HL-60 (cell line): ENCODE measurements around the gene FTO.

Experiments used
- GABPA ChIP-seq: IDR thresholded peaks from 2 replicates; pipeline ENCODE4 v1.6.1; 2012; ENCODE audit warnings: low read depth
- TF ChIP-seq, protein P1 (sequence below): IDR thresholded peaks from one replicate; pipeline ENCODE4 v1.5.1; 2011; ENCODE audit warnings: low read length, control low read depth, inconsistent platforms; ENCODE audit not compliant: insufficient read depth
- TF ChIP-seq, protein P2 (sequence below): IDR thresholded peaks from 2 replicates; pipeline ENCODE4 v1.6.1; 2012; ENCODE audit warnings: low read depth; ENCODE audit not compliant: insufficient replicate concordance

DNA sequence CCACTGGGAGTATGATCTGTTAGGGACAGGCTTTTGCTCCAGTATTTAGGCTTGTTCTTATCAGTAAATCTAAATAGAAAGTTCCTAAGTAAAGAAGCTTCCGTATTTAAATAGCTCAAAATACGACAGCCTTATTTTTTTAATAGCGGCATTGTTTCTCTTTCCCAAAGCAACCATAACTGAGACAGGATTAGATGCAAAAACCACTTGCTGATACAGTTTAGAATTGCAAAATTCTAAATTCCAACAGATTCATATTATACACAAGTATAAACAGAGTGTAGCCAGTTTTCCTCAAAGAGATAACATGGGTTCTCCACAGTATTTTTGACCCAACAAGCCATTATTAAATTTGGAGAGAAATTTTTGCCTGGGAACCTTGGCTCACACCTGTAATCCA, 276.7 kb downstream of the FTO start:
- TF ChIP-seq, protein P1, sequence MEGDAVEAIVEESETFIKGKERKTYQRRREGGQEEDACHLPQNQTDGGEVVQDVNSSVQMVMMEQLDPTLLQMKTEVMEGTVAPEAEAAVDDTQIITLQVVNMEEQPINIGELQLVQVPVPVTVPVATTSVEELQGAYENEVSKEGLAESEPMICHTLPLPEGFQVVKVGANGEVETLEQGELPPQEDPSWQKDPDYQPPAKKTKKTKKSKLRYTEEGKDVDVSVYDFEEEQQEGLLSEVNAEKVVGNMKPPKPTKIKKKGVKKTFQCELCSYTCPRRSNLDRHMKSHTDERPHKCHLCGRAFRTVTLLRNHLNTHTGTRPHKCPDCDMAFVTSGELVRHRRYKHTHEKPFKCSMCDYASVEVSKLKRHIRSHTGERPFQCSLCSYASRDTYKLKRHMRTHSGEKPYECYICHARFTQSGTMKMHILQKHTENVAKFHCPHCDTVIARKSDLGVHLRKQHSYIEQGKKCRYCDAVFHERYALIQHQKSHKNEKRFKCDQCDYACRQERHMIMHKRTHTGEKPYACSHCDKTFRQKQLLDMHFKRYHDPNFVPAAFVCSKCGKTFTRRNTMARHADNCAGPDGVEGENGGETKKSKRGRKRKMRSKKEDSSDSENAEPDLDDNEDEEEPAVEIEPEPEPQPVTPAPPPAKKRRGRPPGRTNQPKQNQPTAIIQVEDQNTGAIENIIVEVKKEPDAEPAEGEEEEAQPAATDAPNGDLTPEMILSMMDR, result no peak
- no peak for TF ChIP-seq GABPA
- TF ChIP-seq, protein P2, sequence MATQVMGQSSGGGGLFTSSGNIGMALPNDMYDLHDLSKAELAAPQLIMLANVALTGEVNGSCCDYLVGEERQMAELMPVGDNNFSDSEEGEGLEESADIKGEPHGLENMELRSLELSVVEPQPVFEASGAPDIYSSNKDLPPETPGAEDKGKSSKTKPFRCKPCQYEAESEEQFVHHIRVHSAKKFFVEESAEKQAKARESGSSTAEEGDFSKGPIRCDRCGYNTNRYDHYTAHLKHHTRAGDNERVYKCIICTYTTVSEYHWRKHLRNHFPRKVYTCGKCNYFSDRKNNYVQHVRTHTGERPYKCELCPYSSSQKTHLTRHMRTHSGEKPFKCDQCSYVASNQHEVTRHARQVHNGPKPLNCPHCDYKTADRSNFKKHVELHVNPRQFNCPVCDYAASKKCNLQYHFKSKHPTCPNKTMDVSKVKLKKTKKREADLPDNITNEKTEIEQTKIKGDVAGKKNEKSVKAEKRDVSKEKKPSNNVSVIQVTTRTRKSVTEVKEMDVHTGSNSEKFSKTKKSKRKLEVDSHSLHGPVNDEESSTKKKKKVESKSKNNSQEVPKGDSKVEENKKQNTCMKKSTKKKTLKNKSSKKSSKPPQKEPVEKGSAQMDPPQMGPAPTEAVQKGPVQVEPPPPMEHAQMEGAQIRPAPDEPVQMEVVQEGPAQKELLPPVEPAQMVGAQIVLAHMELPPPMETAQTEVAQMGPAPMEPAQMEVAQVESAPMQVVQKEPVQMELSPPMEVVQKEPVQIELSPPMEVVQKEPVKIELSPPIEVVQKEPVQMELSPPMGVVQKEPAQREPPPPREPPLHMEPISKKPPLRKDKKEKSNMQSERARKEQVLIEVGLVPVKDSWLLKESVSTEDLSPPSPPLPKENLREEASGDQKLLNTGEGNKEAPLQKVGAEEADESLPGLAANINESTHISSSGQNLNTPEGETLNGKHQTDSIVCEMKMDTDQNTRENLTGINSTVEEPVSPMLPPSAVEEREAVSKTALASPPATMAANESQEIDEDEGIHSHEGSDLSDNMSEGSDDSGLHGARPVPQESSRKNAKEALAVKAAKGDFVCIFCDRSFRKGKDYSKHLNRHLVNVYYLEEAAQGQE, result no peak
